HCT116 (cell line): ENCODE results near the gene SYNDIG1. TPM values are rescaled to one million over a fixed set of nuclear protein-coding genes. Genes with fewer than 3 reads are reported as not detected.

ENCODE experiments used
- ATAC-seq: fragments of 200-7000 bp; cut with Tn5 transposase; 2 replicates; pipeline ENCODE4 v1.9.1; 2020; ENCODE audit warnings: mild to moderate bottlenecking, moderate library complexity
- BruUV-seq: library from RNA; stranded (reverse); fragments of 400-500 nt; replicated peaks from 2 replicates; lab custom pipeline; 2021; lab: Mats Ljungman, UMichigan
- CTCF ChIA-PET: fragments of 300-600 bp; sonication (Branson Sonifier 250); formaldehyde crosslinking; loops from one replicate; lab custom pipeline; 2021; ENCODE audit warnings: antibody characterized with exemption; lab: Charles Lee
- POLR2A ChIA-PET: fragments of 300-600, 350-600 bp; sonication (Branson Sonifier 250); formaldehyde crosslinking; loops from one replicate; lab custom pipeline; 2021; ENCODE audit warnings: antibody characterized with exemption; lab: Charles Lee
- RAD21 ChIA-PET, 2 experiments: fragments of 300-600 bp; sonication (Branson Sonifier 250); formaldehyde crosslinking; loops; one replicate each; lab custom pipeline; 2023; ENCODE audit warnings: low total read pairs in 2 of 2; ENCODE audit not compliant: uncharacterized antibody in 2 of 2, unreplicated experiment in 2 of 2, low non-redundant PET in 1 of 2; lab: Charles Lee
- DNase-seq: peaks from one replicate; pipeline ENCODE4 v3.0.0-alpha.2; 2010; ENCODE audit warnings: low read depth, low spot score
- H2AFZ ChIP-seq: fragments of 200-600 bp; shearing (Covaris generic), sonication (generic); 2 replicates; pipeline ENCODE4 v1.6.1; 2017; ENCODE audit warnings: low read depth, mixed run types, mixed read lengths, antibody characterized with exemption, low read length; ENCODE audit not compliant: poor library complexity, severe bottlenecking
- H3K27ac ChIP-seq: 2 replicates; pipeline ENCODE4 v1.5.1; 2012; ENCODE audit warnings: low read depth, low read length
- H3K27me3 ChIP-seq: fragments of 200-600 bp; sonication (generic); 2 replicates; pipeline ENCODE4 v1.6.1; 2016; ENCODE audit warnings: mixed run types, low read length, mixed read lengths; ENCODE audit not compliant: insufficient read depth
- H3K36me3 ChIP-seq, 2 experiments: fragments of 200-500 bp in 1 of 2; fragments of 200-600 bp in 1 of 2; sonication (Bioruptor generic) in 1 of 2; sonication (generic) in 1 of 2; 2 replicates each; pipeline versions ENCODE4 v1.5.1 to v1.6.1; 2014 to 2016; ENCODE audit warnings: low read length in 2 of 2, inconsistent platforms in 1 of 2, mixed read lengths in 1 of 2, mixed run types in 1 of 2; ENCODE audit not compliant: insufficient read depth in 2 of 2, control insufficient read depth in 1 of 2
- H3K4me1 ChIP-seq, 2 experiments: fragments of 200-600 bp in 1 of 2; sonication (generic) in 1 of 2; 2 replicates each; pipeline versions ENCODE4 v1.5.1 to v1.6.1; 2012 to 2017; ENCODE audit warnings: low read length in 2 of 2, inconsistent platforms in 1 of 2, mild to moderate bottlenecking in 1 of 2, mixed read lengths in 1 of 2, mixed run types in 1 of 2, moderate library complexity in 1 of 2; ENCODE audit not compliant: insufficient read depth in 2 of 2, control insufficient read depth in 1 of 2
- H3K4me2 ChIP-seq: fragments of 200-600 bp; sonication (generic); 2 replicates; pipeline ENCODE4 v1.6.1; 2017; ENCODE audit warnings: mixed run types, low read length, mixed read lengths
- H3K4me3 ChIP-seq, 2 experiments: fragments of 200-600 bp in 1 of 2; sonication (generic) in 1 of 2; replicated peaks in 1 of 2; 2 replicates each; pipeline ENCODE4 v1.5.1; 2011 to 2016; ENCODE audit warnings: low read length in 2 of 2, control low read depth in 1 of 2, low read depth in 1 of 2, mild to moderate bottlenecking in 1 of 2, mixed read lengths in 1 of 2, mixed run types in 1 of 2
- H3K79me2 ChIP-seq: fragments of 200-600 bp; sonication (generic); 2 replicates; pipeline ENCODE4 v1.6.1; 2017; ENCODE audit warnings: mild to moderate bottlenecking, mixed run types, low read length, moderate library complexity, mixed read lengths; ENCODE audit not compliant: insufficient read depth
- H3K9ac ChIP-seq: fragments of 200-600 bp; sonication (generic); 2 replicates; pipeline ENCODE4 v1.6.1; 2016; ENCODE audit warnings: low read length, mixed read lengths
- H3K9me2 ChIP-seq: fragments of 200-600 bp; sonication (generic), shearing (Covaris generic); 2 replicates; pipeline ENCODE4 v1.6.1; 2017; ENCODE audit warnings: mixed run types, mild to moderate bottlenecking, moderate library complexity; ENCODE audit not compliant: insufficient read depth
- H3K9me3 ChIP-seq, 2 experiments: fragments of 200-500 bp in 1 of 2; fragments of 200-600 bp in 1 of 2; sonication (Bioruptor generic) in 1 of 2; sonication (generic) in 1 of 2; 2 replicates each; pipeline ENCODE4 v1.6.1; 2014 to 2017; ENCODE audit warnings: low read length in 2 of 2, mixed read lengths in 2 of 2, inconsistent platforms in 1 of 2, low read depth in 1 of 2, mild to moderate bottlenecking in 1 of 2, mixed run types in 1 of 2, moderate library complexity in 1 of 2; ENCODE audit not compliant: control insufficient read depth in 1 of 2, insufficient read depth in 1 of 2
- H4K20me1 ChIP-seq: fragments of 200-600 bp; sonication (generic), shearing (Covaris generic); 2 replicates; pipeline ENCODE4 v1.6.1; 2017; ENCODE audit warnings: mixed run types, mild to moderate bottlenecking, moderate library complexity; ENCODE audit not compliant: insufficient read depth
- CBX3 ChIP-seq: IDR thresholded peaks from 2 replicates; pipeline ENCODE4 v1.6.1; 2012; ENCODE audit warnings: low read depth
- CEBPB ChIP-seq: IDR thresholded peaks from 2 replicates; pipeline ENCODE4 v1.6.1; 2012; ENCODE audit warnings: low read depth
- EGR1 ChIP-seq: IDR thresholded peaks from 2 replicates; pipeline ENCODE4 v1.6.1; 2012; ENCODE audit warnings: low read depth
- ELF1 ChIP-seq: IDR thresholded peaks from 2 replicates; pipeline ENCODE4 v1.6.1; 2012; ENCODE audit warnings: low read depth, borderline replicate concordance
- JUND ChIP-seq: IDR thresholded peaks from 2 replicates; pipeline ENCODE4 v1.6.1; 2012
- POLR2A ChIP-seq: IDR thresholded peaks from 2 replicates; pipeline ENCODE4 v1.7.0; 2011; ENCODE audit warnings: borderline replicate concordance; ENCODE audit not compliant: insufficient read depth, insufficient read length; ENCODE audit errors: extremely low read depth
- POLR2AphosphoS5 ChIP-seq: IDR thresholded peaks from 2 replicates; pipeline ENCODE4 v1.6.1; 2011; ENCODE audit warnings: mild to moderate bottlenecking, low read depth, low read length, moderate library complexity
- RAD21 ChIP-seq: IDR thresholded peaks from 2 replicates; pipeline ENCODE4 v1.6.1; 2012; ENCODE audit warnings: low read depth, mild to moderate bottlenecking
- SP1 ChIP-seq: IDR thresholded peaks from 2 replicates; pipeline ENCODE4 v1.6.1; 2012; ENCODE audit warnings: low read depth
- SRF ChIP-seq: IDR thresholded peaks from 2 replicates; pipeline ENCODE4 v1.6.1; 2012; ENCODE audit warnings: low read depth
- TCF7L2 ChIP-seq: IDR thresholded peaks from 2 replicates; pipeline ENCODE4 v1.7.0; 2011; ENCODE audit warnings: borderline replicate concordance, inconsistent platforms; ENCODE audit not compliant: insufficient read depth, insufficient read length; ENCODE audit errors: extremely low read depth
- ZFX ChIP-seq: fragments of 450-650 bp; IDR thresholded peaks from 2 replicates; pipeline ENCODE4 v1.6.1; 2017
- ZNF274 ChIP-seq: fragments of 200-500 bp; sonication (Bioruptor generic); IDR thresholded peaks from 2 replicates; pipeline ENCODE4 v1.6.1; 2014; ENCODE audit warnings: mild to moderate bottlenecking, low read depth, low read length, inconsistent platforms
- intact Hi-C: fragments of 100-400 bp; cut with micrococcal nuclease; formaldehyde crosslinking; loops from 2 replicates; pipeline ENCODE4 v1.10.0; 2022
- total RNA-seq: library from RNA; stranded (reverse); gene quantifications from one replicate; pipeline ENCODE4 v1.2.1, GENCODE V29; 2021; ENCODE audit not compliant: unreplicated experiment
- TF ChIP-seq, protein P1 (sequence below): IDR thresholded peaks from 2 replicates; pipeline ENCODE4 v1.6.1; 2012
- TF ChIP-seq, protein P2 (sequence below): IDR thresholded peaks from 2 replicates; pipeline ENCODE4 v1.6.1; 2011; ENCODE audit warnings: mild to moderate bottlenecking, low read length, moderate library complexity; ENCODE audit not compliant: insufficient replicate concordance; ENCODE audit errors: extremely low read depth
- TF ChIP-seq, protein P3 (sequence below), 3 experiments: fragments of 200-600 bp in 1 of 3; sonication (generic) in 1 of 3; IDR thresholded peaks in 2 of 3; conservative IDR thresholded peaks in 1 of 3; 2 replicates each; pipeline ENCODE4 v1.5.1; 2012 to 2017; ENCODE audit warnings: low read depth in 2 of 3, low read length in 2 of 3, antibody characterized with exemption in 1 of 3, borderline replicate concordance in 1 of 3, control low read depth in 1 of 3, mild to moderate bottlenecking in 1 of 3, mixed read lengths in 1 of 3, mixed run types in 1 of 3, moderate library complexity in 1 of 3; ENCODE audit not compliant: insufficient read depth in 1 of 3

SYNDIG1 gene
- total RNA-seq, 1 experiment from 2014 or later = not detected

DNA sequence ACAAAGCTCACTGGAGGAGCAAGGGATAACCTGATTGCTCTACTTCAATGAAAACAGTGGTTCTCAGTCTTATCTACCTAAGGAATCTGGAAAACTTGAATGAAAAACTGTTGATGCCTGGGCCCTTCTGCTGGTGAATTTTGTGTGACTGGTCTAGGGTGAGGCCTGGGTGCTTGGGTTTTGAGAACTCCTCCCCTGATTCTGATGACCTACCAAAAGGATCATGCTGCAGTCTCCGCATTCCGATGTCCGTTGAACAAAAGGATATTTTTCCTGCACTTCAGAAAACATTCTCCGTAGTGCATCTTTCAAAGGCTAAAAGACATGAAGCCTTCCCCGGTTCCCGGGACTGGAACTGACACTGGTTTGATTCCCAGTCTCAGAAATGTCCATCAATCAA lies 157.9 kb downstream of the SYNDIG1 start:
- Histone ChIP-seq H4K20me1 (no peaks in the 10 kb centered on the region), H3K27ac (no peak overlapping the region), H2AFZ (no peak overlapping the region), H3K4me1 (no peaks in the 10 kb centered on the region), H3K79me2 (no peaks in the 10 kb centered on the region), H3K9me3 (no peaks in the 10 kb centered on the region), H3K36me3 (no peaks in the 10 kb centered on the region), H3K27me3 (peaks cover 25% of the 10 kb centered on the region; the same call in 1 of the 2 replicates), H3K4me3 (no peak overlapping the region), H3K9me2 (no peaks in the 10 kb centered on the region), H3K9ac (no peak overlapping the region), H3K4me2 (no peak overlapping the region)
- TF ChIP-seq ZFX = no peak
- TF ChIP-seq POLR2A = no peak
- TF ChIP-seq, protein P1, sequence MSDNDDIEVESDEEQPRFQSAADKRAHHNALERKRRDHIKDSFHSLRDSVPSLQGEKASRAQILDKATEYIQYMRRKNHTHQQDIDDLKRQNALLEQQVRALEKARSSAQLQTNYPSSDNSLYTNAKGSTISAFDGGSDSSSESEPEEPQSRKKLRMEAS = no peak
- no peak for TF ChIP-seq POLR2AphosphoS5
- TF ChIP-seq TCF7L2 = no peak
- TF ChIP-seq RAD21 = no peak
- no peak for TF ChIP-seq SP1
- TF ChIP-seq CEBPB = no peak
- no peak for TF ChIP-seq ELF1
- no peak for TF ChIP-seq CBX3
- no peak for TF ChIP-seq SRF
- TF ChIP-seq EGR1 = no peak
- no peak for ATAC-seq
- RAD21 ChIA-PET = no interaction called here
- CTCF ChIA-PET = no interaction called here
- intact Hi-C loops = no loop called here
- BruUV-seq = no TSS peak
- DNase-seq = no peak
- POLR2A ChIA-PET = no interaction called here

DNA sequence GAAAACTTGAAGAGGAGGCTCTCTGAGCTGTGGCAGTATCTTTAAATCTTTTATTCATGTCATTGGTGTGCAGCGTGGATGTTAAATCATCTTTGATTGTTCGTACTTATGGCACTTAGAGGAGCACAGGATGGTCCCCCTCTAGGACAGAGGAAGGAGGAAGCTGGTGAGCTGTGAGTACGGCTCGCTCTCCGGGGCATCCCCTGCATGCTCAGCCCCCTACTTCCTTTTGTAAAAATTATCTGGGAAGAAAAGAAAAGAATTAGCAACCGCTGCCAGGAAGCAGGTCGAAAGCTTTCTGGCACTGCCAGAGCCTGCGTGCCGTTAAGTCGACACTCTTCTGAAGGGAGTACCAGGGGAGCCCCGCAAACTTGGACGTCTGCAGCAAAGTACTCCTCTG lies 158.5 kb downstream of the SYNDIG1 start:
- POLR2A ChIA-PET = no interaction called here
- no peak overlapping the region for H3K4me2 ChIP-seq
- no peaks in the 10 kb centered on the region for H3K4me1 ChIP-seq
- no peak overlapping the region for H3K9ac ChIP-seq
- H3K9me3 ChIP-seq = no peaks in the 10 kb centered on the region
- H3K27me3 ChIP-seq = peaks cover 19% of the 10 kb centered on the region; the same call in 1 of the 2 replicates
- no peaks in the 10 kb centered on the region for H3K9me2 ChIP-seq
- RAD21 ChIA-PET = no interaction called here
- DNase-seq = no peak
- H3K4me3 ChIP-seq = no peak overlapping the region
- H3K79me2 ChIP-seq = no peaks in the 10 kb centered on the region
- H3K36me3 ChIP-seq = no peaks in the 10 kb centered on the region
- no peak overlapping the region for H3K27ac ChIP-seq
- no peaks in the 10 kb centered on the region for H4K20me1 ChIP-seq
- intact Hi-C loops = no loop called here
- no peak for ATAC-seq
- CTCF ChIA-PET = no interaction called here
- BruUV-seq = no TSS peak
- H2AFZ ChIP-seq = no peak overlapping the region
- no peak for TF ChIP-seq JUND
- TF ChIP-seq ELF1 = no peak
- TF ChIP-seq, protein P2, sequence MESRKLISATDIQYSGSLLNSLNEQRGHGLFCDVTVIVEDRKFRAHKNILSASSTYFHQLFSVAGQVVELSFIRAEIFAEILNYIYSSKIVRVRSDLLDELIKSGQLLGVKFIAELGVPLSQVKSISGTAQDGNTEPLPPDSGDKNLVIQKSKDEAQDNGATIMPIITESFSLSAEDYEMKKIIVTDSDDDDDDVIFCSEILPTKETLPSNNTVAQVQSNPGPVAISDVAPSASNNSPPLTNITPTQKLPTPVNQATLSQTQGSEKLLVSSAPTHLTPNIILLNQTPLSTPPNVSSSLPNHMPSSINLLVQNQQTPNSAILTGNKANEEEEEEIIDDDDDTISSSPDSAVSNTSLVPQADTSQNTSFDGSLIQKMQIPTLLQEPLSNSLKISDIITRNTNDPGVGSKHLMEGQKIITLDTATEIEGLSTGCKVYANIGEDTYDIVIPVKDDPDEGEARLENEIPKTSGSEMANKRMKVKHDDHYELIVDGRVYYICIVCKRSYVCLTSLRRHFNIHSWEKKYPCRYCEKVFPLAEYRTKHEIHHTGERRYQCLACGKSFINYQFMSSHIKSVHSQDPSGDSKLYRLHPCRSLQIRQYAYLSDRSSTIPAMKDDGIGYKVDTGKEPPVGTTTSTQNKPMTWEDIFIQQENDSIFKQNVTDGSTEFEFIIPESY = no peak
- TF ChIP-seq CBX3 = no peak
- no peak for TF ChIP-seq EGR1
- no peak for TF ChIP-seq ZNF274
- TF ChIP-seq, protein P3, sequence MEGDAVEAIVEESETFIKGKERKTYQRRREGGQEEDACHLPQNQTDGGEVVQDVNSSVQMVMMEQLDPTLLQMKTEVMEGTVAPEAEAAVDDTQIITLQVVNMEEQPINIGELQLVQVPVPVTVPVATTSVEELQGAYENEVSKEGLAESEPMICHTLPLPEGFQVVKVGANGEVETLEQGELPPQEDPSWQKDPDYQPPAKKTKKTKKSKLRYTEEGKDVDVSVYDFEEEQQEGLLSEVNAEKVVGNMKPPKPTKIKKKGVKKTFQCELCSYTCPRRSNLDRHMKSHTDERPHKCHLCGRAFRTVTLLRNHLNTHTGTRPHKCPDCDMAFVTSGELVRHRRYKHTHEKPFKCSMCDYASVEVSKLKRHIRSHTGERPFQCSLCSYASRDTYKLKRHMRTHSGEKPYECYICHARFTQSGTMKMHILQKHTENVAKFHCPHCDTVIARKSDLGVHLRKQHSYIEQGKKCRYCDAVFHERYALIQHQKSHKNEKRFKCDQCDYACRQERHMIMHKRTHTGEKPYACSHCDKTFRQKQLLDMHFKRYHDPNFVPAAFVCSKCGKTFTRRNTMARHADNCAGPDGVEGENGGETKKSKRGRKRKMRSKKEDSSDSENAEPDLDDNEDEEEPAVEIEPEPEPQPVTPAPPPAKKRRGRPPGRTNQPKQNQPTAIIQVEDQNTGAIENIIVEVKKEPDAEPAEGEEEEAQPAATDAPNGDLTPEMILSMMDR (IDR thresholded peaks at IDR 0.05 in 2 of 3, conservative IDR thresholded peaks at IDR 0.05 in 1 of 3; ENCODE audit: borderline replicate concordance in 1 of 3, insufficient read depth in 1 of 3, low read depth in 2 of 3, low read length in 2 of 3) = no peak
